ENCODE results near the gene GPR32. TPM values are rescaled to one million over a fixed set of nuclear protein-coding genes. Genes with fewer than 3 reads are reported as not detected.
"Not testable (repeated sequence)": the region's sequence is repeated elsewhere in the genome, so short reads cannot be mapped to it uniquely, and the experiment has no call there.

Gene GPR32, protein sequence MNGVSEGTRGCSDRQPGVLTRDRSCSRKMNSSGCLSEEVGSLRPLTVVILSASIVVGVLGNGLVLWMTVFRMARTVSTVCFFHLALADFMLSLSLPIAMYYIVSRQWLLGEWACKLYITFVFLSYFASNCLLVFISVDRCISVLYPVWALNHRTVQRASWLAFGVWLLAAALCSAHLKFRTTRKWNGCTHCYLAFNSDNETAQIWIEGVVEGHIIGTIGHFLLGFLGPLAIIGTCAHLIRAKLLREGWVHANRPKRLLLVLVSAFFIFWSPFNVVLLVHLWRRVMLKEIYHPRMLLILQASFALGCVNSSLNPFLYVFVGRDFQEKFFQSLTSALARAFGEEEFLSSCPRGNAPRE
- total RNA-seq = not detected

DNA sequence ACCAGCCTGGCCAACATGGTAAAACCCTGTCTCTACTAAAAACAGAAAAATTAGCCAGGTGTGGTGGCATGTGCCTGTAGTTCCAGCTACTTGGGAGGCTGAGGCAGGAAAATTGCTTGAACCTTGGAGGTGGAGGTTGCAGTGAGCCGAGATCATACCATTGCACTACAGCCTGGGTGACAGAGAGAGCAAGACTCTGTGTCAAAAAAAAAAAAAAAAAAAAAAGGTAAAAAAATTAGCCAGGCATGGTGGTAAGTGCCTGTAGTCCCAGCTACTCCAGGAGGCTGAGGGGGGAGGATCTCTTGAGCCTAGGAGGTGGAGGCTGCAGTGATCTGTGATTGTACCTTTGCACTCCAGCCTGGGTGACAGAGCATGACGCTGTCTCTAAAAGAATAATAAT, at the start of gene GPR32:
GPR32 (plus strand) TSS at position 301 of the 400 bp plus-strand sequence. CDS start 137 bp downstream, outside the sequence.
- DNase-seq = not testable (repeated sequence)

- DNase-seq = no peak
Measured at GRCh38 chr19:50720921-50721381, 49.3 kb upstream of the GPR32 start.

DNA sequence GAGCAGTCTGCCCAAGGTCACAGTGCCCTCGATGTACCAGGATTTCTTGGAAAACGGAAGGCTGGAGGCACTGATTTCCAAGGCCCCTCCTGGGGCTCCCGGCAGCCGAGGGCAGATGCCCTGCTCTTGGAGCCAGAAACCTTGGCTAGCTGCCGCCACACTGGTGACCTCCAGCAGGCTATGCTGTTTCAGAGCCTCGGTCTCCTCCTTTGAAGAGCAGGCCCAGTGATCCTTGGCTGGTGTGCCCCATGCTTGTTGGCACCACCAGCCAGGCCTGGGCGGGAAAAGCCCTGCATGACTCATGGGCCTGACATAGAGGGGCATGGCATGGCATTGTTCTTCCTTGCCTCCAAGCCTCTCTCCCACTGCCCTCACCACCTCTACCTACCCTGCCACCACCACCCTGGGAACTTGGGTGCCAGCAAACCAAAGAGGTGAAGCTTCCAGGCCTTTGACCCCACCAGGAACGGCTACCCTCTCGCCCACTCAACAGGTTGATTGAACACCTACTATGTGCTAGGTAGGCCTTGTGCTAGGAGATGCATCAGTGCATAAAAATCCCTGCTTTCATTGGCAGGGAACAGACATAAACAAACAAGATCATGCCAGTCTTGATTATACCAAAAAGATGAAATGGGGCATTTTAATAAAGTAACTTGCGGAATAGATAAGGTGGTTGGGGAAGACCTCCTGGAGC, 48.7 kb upstream of the GPR32 start:
- no peak for DNase-seq

GRCh38 chr19:50722201-50723013, 47.9 kb upstream of the GPR32 start:
- DNase-seq = no peak

- DNase-seq = no peak
Measured at GRCh38 chr19:50723069-50723468, 47.2 kb upstream of the GPR32 start, which contains the start of gene CLEC11A. Gene CLEC11A (plus strand): TSS chr19:50723364. CDS start chr19:50723526, 162 bp downstream.

- no peak for DNase-seq
Measured at GRCh38 chr19:50723735-50724521, 46.3 kb upstream of the GPR32 start.

DNA sequence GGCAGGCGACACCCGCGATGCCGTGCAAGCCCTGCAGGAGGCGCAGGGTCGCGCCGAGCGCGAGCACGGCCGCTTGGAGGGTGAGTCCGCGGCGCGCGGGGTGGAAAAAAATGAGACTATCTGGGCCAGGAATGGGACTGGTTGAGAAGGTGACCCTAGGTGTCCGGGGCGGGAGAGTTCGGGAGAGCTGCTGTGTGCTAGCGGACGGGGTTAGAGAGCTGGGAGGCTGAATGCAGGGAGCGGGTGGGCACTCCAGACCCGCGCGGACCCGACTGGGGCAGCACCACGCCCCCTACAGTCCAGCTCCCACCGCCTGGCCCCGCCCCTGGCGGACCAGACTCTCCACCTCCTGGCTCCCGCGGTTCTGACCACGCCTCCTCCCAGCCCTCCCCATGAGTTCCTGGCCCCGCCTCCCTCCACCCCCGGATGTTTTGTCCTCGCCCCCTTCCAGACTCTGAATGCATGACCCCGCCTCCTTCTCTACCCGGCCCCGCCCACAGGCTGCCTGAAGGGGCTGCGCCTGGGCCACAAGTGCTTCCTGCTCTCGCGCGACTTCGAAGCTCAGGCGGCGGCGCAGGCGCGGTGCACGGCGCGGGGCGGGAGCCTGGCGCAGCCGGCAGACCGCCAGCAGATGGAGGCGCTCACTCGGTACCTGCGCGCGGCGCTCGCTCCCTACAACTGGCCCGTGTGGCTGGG, 45.6 kb upstream of the GPR32 start:
- DNase-seq = peak; percentile 73

DNA sequence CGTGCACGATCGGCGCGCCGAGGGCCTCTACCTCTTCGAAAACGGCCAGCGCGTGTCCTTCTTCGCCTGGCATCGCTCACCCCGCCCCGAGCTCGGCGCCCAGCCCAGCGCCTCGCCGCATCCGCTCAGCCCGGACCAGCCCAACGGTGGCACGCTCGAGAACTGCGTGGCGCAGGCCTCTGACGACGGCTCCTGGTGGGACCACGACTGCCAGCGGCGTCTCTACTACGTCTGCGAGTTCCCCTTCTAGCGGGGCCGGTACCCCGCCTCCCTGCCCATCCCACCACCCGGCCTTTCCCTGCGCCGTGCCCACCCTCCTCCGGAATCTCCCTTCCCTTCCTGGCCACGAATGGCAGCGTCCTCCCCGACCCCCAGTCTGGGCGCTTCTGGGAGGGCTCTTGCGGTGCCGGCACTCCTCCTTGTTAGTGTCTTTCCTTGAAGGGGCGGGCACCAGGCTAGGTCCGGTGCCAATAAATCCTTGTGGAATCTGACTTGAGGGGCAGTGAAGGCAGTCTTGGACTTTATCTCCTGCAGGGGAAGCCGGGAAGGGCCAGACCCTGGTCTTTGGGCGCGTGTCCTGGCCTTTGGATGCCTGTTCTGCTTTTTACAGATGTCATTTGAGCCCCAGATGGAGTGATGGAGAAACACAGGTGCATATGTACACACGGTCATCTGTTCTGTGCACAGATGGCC, 44.9 kb upstream of the GPR32 start:
- no peak for DNase-seq

GRCh38 chr19:50725911-50726230, 44.4 kb upstream of the GPR32 start:
- no peak for DNase-seq

- no peak for DNase-seq
Measured at GRCh38 chr19:50728084-50728737, 42.1 kb upstream of the GPR32 start.

DNA sequence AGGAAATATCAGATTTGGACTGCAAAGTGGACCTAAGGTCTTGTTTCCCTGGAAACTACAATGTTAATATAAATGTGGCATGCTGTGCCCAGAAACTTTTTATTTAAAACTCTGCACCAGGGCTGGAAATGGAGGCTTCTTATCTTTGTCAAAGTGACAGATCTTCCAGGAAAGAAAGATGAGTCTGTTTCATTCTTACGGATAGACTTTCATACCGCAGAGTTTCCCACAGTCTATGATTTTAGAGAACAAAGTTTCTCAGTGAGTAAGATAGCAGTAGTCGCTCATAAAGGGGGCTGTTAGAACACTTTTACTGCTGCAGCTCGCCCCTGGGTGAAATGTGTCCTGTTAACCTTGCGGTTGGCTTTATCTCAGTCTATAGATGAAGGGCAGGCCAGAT, 40.4 kb upstream of the GPR32 start:
- DNase-seq = no peak

- DNase-seq = no peak
Measured at GRCh38 chr19:50735869-50736268, 34.4 kb upstream of the GPR32 start.

DNA sequence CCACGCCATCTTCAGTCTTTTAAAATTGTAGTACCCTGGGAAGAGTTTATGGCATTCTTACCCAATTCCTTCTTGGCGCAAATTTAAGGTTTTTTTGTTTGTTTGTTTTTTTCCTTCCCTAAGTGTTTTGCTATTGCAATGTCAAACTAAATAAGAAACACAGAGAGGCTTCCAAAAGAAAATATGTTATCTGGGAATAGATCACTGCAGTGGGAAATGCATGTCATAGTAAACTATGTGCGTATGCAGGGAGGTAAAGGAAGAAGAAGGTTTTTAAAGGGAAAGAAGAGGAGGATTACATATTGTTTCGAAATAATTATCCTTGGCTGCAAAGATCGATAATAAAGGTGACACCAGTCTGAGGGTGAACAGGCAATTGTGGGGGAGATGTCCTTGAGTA, 33.9 kb upstream of the GPR32 start:
- no peak for DNase-seq

- DNase-seq = no peak
Measured at GRCh38 chr19:50739132-50739913, 30.9 kb upstream of the GPR32 start.

DNA sequence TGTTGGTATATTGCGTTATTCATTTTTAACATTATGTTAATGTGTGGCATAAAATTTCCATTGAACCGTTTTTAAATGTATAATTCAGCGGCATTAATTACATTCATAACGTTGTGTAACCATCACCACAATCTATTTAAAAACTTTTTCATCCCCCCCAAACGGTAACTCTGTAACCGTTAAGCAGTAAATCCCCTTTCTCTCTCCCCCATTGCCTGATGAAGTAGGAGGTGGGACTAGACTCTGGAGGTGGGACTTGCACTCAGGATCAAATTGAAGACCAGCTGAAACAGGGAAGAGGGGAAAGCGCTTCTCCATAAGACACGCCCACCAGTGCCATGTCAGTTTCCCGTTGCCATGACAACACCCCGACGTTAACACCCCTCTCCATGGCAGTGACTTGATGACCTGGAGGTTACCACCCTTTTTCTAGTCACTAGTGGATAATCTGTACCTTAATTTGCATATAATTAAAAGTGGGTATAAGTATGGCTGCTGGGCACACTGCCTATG, 30.3 kb upstream of the GPR32 start:
- DNase-seq = no peak

DNA sequence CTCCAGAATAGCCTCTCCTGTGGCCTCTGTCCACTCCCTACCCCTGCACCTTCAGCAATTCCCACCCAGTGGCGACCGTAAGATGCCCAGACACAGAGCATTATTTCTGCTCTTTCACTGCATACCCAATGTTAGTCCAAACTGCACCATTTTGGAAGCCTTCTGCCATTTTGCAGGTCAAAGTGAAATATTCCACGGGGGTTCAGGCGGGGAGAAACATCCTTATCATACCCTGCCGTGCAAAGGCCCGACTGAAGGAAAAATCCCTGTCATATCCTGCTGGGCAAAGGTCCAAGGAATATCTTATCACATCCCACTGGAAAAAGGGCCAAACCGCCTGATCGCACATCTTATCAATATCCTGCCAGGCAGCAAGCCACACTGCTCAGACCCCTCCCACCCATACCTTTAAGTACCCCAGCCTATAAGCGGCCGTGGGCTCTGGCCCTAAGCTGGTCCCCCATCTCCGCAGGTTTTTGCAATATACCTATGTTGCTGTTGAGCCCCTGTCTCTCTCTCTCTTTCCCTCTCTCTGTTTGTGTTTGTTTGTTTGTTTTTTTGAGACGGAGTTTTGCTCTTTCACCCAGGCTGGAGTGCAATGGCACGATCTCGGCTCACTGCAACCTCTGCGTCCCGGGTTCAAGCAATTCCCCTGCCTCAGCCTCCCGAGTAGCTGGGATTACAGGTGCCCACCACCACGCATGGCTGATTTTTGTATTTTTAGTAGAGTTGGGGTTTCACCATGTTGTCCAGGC, 28.9 kb upstream of the GPR32 start:
- no peak for DNase-seq

DNA sequence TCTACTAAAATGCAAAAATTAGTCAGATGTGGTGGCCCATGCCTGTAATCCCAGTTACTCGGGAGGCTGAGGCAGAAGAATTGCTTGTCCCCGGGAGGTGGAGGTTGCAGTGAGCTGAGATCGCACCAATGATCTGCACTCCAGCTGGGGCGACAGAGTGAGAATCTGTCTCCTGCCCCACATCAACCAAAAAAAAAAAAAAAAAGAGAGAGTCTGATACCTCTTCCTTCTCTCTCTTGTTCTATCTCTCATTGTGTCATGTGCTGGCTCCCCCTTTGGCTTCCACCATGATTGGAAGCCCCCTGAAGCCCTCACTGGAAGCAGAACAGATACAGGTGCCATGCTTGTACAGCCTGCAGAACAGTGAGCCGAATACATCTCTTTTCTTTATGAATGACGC, 26.7 kb upstream of the GPR32 start:
- DNase-seq = no peak

DNA sequence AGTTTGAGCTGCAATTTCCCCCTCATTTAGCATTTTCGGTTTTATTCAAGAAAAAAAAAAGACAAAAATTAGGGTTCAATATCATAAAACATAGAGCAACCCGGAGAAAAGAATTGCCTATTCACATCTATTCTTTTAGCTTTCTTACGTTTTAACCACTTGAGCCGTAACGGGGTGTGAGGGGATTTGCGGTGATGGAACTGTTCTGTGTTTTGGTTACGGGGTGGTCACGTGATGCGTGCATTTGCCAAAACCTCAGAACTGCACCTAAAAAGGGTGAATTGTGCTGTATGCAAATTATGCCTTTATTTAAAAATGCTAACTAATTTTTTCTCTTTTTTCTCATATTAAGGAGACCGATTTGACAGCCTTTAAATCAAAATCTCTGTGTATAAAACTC, 25.0 kb upstream of the GPR32 start:
- no peak for DNase-seq

GRCh38 chr19:50747141-50747540, 23.1 kb upstream of the GPR32 start:
- not testable (repeated sequence) for DNase-seq
